Prostate gland (tissue), 2 donors: ENCODE results near the gene BCL7A.

Experiments used
- POLR2A ChIP-seq: fragments of 450-650 bp; IDR thresholded peaks from one replicate; pipeline ENCODE4 v1.6.1; 2016; ENCODE audit warnings: antibody characterized with exemption, mild to moderate bottlenecking
- TF ChIP-seq, protein P1 (sequence below), 4 experiments: fragments of 200-600 bp in 2 of 4; fragments of 450-650 bp in 2 of 4; sonication (generic) in 2 of 4; IDR thresholded peaks; 1 replicate in 3 of 4; 2 replicates in 1 of 4; pipeline ENCODE4 v1.5.1; 2016 to 2019; ENCODE audit warnings: antibody characterized with exemption in 4 of 4, mild to moderate bottlenecking in 2 of 4, moderate library complexity in 2 of 4

DNA sequence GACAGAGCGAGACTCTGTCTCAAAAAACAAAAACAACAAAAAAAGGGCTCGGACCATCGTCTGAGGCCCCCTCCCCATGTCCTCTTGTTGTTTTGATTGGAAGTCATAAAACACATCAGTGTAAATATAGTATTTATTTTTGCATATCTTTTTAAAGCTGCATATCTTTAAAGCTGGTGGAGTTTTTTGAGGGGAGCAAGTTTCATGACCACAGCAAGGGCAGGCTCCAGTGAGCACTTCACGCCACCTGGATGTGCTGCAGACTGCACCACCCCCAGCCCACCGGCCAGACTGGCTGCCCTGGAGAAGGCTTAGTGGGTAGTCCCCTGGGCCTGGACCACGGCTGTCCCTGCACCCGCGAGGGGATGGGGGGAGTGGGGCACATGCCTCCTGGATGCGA, 11.9 kb upstream of the BCL7A start:
- TF ChIP-seq, protein P1, sequence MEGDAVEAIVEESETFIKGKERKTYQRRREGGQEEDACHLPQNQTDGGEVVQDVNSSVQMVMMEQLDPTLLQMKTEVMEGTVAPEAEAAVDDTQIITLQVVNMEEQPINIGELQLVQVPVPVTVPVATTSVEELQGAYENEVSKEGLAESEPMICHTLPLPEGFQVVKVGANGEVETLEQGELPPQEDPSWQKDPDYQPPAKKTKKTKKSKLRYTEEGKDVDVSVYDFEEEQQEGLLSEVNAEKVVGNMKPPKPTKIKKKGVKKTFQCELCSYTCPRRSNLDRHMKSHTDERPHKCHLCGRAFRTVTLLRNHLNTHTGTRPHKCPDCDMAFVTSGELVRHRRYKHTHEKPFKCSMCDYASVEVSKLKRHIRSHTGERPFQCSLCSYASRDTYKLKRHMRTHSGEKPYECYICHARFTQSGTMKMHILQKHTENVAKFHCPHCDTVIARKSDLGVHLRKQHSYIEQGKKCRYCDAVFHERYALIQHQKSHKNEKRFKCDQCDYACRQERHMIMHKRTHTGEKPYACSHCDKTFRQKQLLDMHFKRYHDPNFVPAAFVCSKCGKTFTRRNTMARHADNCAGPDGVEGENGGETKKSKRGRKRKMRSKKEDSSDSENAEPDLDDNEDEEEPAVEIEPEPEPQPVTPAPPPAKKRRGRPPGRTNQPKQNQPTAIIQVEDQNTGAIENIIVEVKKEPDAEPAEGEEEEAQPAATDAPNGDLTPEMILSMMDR (IDR thresholded peaks at IDR 0.05): no peak
- TF ChIP-seq POLR2A: no peak
